HG03066 (cell line): Measurements from ENCODE around the gene ASPSCR1.
"Not testable (repeated sequence)": the region's sequence is repeated elsewhere in the genome, so short reads cannot be mapped to it uniquely, and the experiment has no call there.

Experiments
- ATAC-seq: cut with Tn5 transposase; IDR thresholded peaks from one replicate; pipeline ENCODE4 v1.9.1; 2021; ENCODE audit warnings: low read depth; ENCODE audit not compliant: unreplicated experiment

ASPSCR1 gene

GRCh38 chr17:81978524-81979298 lies 1.3 kb downstream of the ASPSCR1 start:
- ATAC-seq = no peak

GRCh38 chr17:81980122-81980521 lies 2.7 kb downstream of the ASPSCR1 start:
- ATAC-seq = no peak

GRCh38 chr17:81980707-81981343 lies 3.4 kb downstream of the ASPSCR1 start:
- no peak for ATAC-seq

GRCh38 chr17:81981511-81981910 lies 4.1 kb downstream of the ASPSCR1 start:
- not testable (repeated sequence) for ATAC-seq

GRCh38 chr17:81983011-81983638 lies 5.7 kb downstream of the ASPSCR1 start:
- no peak for ATAC-seq

GRCh38 chr17:81983639-81984373 lies 6.4 kb downstream of the ASPSCR1 start:
- no peak for ATAC-seq

GRCh38 chr17:81984773-81985410 lies 7.5 kb downstream of the ASPSCR1 start:
- no peak for ATAC-seq

- no peak for ATAC-seq
These were observed 9.2 kb downstream of the ASPSCR1 start for GRCh38 chr17:81986606-81987005.

GRCh38 chr17:81987161-81987770 lies 9.8 kb downstream of the ASPSCR1 start:
- ATAC-seq = no peak

GRCh38 chr17:81990836-81991683 lies 13.6 kb downstream of the ASPSCR1 start:
- no peak for ATAC-seq

- ATAC-seq = no peak
These were observed 14.4 kb downstream of the ASPSCR1 start for GRCh38 chr17:81991684-81992305.

GRCh38 chr17:81992306-81993102 lies 15.1 kb downstream of the ASPSCR1 start:
- no peak for ATAC-seq

- ATAC-seq = no peak
These were observed 16.5 kb downstream of the ASPSCR1 start for GRCh38 chr17:81993729-81994592.

GRCh38 chr17:81994593-81995462 lies 17.4 kb downstream of the ASPSCR1 start:
- ATAC-seq = no peak

- ATAC-seq = no peak
These were observed 18.2 kb downstream of the ASPSCR1 start for GRCh38 chr17:81995463-81996231.
